GM15510 (cell line): ENCODE data around the gene RHBDD1.

Source experiments
- POLR2A ChIP-seq: IDR thresholded peaks from 3 replicates; pipeline ENCODE4 v1.6.1; 2011; ENCODE audit warnings: borderline replicate concordance; ENCODE audit not compliant: insufficient read length; ENCODE audit errors: extremely low read depth

The RHBDD1 gene

DNA sequence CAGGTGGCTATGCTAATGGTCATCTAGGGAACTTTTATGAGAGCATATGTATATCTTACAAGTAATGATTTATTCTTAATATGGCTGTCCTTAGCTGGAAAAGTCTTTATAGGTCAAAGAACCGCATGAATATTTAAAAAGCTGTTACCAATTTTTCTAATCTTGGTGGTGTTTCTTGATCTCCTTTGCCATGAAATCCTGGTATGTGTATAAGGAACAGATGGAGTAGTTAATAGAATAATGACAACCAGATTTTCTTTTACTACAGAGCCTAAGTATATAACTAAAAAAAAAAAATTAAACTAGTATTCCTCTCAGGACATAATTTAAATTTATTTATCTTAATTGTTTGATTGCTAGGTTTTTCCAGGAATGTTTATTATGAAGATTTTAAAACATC, 74.5 kb downstream of the RHBDD1 start:
- no peak for TF ChIP-seq POLR2A

DNA sequence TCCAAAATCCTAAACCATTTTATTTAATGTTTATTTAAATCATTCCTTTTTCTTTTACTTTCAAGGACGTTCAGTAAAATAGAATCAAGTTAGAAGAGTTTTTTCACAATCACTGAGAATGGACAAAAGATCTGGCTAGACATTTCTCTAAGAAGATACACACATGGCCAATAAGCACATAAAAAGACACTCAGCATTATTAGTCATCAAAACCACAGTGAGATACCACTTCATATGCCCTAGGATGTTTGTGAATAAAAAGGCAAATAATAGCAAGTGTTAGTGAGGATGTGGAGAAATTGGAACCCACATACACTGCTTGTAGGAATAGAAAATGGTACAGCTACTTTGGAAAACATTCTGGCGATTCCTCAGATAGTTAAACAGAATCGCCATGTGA, 76.1 kb downstream of the RHBDD1 start:
- TF ChIP-seq POLR2A: no peak

DNA sequence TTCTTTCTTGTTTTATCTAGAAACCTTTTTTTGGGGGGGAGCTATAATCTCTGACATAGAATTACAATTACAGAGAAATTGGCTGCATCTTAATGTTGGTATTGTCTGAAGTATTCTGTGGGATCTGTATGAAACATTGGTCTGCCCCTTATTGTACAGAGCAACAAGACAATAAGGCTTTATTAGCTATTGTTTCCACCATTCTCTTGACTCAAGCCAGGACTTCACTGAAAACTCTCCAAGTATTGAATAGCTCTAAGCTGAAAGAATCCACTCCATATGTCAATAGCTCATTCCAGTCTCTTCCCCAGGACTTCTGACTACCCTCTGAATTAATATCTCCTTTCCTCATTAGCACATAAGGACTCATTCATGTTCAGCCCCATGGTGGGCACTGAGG, 77.8 kb downstream of the RHBDD1 start:
- no peak for TF ChIP-seq POLR2A

DNA sequence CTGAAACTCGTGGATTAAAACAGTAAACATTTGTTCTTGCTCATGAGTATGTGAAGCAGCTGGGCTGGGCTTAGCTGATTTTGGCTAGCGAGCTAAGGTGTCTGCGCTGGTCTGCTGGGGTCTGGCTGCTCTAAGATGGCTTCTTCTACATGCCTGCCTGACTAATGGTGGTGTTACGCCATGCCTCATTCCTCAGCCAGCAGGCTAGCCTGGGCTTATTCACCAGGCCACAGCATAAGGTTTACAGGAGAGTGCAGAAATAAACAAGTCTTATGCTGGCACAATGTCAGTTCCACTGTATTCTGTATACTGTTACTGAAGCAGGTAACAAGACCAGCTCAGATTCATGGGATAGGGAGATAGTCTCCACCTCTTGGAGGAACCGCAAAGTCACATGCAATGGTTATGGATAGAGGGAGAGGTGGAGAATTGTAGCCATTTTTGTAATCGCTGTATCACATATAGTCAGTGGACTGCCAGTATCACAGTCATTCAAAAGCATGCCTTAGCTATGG, 80.0 kb downstream of the RHBDD1 start:
- no peak for TF ChIP-seq POLR2A

DNA sequence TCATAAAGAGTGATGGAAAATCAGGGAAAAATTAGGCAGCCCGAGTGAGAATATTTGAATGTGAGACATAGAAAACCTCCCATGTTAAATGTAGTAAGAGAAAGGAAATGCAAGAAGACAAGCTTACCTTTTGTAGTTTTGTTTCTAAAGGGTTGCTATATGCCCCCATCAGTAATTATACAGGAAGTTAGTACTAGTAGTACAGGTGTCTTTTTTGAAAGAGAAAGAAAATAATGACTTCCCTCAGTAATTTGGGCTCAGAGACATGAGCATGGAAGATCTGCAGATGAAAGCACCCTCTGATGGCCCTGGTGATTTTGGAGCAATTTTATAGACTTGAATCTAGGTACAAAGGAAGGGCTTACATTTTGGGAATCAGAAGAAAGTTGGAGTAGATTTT, 80.8 kb downstream of the RHBDD1 start:
- TF ChIP-seq POLR2A: no peak

DNA sequence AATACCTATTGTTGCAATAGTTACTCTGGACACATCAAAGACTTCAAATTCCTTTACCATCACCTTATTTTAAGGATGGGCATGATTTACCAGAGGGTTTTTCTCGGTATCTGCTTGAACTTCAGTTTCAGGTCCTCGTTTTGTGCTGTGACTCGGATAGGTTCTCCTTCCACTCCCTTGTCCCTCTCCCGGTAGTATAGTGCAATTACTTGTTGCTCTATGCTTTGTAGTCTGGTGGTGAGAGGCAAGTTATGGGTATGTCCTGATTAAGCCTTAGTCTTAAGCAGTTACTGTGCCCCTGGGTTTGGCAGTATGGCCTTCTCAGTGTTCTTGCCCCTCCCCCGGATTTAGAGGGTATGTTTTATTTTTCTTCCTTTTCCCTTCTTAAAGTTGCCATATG, 96.6 kb downstream of the RHBDD1 start:
- no peak for TF ChIP-seq POLR2A

GRCh38 chr2:226934546-226935201, 98.8 kb downstream of the RHBDD1 start:
- TF ChIP-seq POLR2A: no peak

- TF ChIP-seq POLR2A: no peak
Observed at GRCh38 chr2:226943862-226944620, 108.2 kb downstream of the RHBDD1 start.

DNA sequence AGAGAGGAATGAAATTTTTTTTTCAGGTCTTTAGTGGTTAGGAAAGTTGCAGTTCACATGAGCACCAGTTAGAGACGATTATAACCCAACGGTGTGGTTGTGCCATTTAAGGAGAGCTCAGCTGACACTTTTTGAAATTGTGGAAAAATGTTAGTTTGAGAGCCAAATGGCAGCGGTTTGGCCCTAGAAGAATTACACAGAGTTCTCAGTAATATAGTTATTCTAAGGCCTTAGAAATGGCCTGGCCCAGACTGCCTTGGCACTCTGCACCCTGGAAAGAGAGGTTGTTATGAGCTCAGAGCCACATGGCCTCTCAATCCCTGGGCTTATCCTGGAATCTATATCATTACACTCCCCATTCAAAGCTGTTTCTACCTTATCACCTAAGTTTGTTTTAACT, 117.4 kb downstream of the RHBDD1 start:
- TF ChIP-seq POLR2A: no peak

DNA sequence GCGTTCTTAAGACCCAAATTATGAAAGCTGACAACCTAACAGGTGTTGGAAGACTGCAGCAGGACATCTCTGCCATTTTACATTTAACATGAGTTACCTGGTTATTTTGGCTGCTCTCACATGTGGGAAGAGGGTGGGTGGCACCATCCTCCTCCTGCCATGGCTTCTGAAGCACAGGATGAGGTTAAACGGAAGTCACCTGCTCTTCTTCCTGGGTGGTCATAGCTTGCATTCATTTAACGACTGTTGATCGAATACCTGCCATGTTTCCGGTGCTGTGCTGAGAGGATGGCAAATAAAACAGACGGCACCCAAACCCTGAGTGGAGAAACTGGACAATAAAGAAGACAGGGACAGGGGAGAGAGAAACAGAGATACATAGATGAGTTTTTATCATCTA, 118.0 kb downstream of the RHBDD1 start:
- TF ChIP-seq POLR2A: no peak

DNA sequence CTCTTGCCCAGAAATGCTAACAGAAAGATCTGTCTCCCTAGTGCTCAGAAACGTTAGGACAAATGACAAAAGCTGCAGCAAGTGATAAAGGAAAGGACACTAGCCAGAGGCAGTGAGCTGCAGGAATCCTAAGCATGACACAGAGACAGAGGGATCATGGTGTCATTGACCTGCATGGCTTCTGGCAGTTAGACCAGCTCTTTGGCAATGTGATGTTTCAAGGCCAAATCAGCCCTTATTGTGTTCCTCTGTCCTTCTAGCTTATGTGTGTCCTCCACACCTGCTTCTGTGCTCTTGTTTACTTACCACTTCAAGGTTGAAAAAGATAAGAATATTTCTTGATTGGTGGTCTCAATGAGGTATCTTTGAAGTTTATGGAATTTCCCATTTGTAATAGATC, 120.8 kb downstream of the RHBDD1 start:
- no peak for TF ChIP-seq POLR2A

DNA sequence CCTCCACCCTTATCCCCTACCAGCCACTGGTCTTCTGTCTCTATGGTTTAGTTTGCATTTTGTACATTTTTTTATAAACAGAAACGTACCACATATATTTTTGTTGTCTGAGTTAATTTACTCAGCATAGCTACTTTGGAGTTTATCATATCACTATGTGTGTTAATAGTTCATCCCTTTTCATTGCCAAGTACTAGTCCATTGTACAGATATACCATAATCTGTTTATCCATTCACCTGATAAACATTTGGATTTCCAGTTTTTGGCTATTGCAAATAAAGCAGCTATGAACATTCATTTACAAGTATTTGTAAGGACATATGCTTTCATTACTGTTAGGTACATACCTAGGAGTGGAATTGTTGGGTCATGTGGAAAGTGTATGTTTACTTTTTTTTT, 123.6 kb downstream of the RHBDD1 start:
- TF ChIP-seq POLR2A: no peak

DNA sequence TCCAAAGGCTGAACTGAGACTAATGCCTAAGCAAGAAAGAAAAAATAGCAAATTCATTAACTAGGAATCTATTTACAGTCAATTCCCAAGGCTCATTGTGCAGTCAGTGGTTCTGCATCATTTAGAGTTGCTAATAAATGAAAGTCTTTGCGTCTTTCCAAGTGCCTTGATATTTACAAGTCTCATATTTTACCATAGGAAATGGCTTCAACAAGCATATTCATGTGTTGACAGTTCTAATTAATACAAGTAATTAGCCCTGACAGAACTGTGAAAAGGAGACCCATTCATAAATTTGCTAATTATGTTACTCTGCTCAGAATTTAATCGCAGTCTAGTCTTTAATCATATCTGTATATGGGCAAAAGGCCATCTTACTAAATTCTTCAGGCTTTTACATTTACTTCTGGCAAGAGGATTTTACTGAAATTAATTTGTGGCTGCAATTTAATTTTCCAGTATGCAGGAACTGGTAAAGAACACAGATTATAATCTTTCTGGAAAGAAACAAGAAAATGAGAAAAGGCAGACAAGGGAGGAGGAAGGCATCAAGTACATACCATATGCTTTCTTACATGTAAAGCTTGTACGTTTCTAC, 126.4 kb downstream of the RHBDD1 start:
- TF ChIP-seq POLR2A: no peak

- TF ChIP-seq POLR2A: no peak
Observed at GRCh38 chr2:226963528-226963927, 127.7 kb downstream of the RHBDD1 start.

DNA sequence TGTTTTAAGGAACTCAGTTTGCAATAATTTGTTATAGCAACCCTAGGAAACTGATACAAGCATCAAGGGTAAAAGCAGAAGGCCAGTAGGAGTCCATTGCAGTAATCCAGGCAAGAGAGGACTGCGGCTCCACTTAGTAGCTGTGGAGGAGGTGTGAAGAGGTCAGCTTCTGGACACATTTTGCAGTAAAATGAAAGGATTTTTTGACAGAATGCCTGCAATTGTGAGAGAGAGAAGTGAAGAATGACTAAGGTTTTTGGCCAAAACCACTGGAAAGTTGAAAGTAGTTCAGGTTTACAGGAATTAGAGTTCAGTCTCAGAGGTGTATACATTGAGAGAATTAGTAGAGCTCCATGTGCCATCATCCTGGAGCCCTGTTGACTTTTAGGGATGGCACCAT, 129.5 kb downstream of the RHBDD1 start:
- TF ChIP-seq POLR2A: no peak

DNA sequence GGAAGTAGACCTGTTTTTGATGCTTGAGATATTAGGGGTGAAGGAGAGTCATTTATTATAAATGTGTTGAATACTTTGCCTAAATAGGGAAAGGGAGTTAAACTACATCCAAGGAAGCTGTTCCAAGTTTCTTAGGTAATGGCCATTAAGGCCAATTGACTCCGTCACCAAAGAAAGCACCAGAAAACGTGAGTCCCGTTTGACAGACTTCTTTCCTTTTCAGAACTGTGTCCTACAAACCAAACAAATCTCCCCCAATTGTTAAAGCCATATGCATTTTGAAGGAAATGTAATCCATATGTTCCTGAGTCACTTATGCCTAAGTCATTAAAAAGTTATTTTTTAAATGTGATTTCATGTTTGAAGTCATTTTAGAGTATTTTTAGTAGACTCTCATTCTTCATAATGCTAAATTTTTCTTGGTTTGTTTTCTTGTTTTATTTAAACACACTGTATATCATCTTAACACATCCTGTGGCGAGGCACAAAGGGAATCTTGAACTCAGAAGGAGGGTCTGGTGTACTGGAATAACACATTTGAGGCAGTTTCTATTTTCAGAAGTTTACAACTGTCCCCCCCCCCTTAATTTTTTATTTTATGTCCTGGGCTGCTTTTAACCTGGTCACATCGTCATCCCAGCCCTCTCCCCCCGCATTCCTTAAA, 133.7 kb downstream of the RHBDD1 start:
- TF ChIP-seq POLR2A: no peak

DNA sequence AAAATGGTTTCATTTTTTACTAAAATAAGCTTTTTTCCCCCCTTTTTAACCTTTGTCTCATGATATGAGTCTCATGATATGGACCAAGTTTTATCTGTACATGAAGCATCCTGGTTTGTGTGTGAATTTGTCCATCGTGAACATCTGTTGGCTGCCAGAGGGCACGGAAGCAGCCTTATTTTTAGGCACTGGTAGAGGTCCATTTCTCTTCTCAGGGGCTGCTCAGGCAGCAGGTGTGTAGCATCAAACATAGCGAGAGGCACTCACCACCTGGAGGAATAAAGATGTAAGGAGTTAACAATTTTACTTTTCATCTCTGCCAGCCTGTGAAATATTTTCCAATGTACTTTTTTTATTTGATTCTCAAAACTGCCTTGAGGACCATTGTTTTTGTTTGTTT, 134.5 kb downstream of the RHBDD1 start:
- TF ChIP-seq POLR2A: no peak
